IPS DF 6.9 (cell line): Measurements from ENCODE around the gene PDE11A.

Experiments used
- DNase-seq: peaks from one replicate; pipeline ENCODE4 v3.0.0-alpha.2; 2013; ENCODE audit warnings: low read depth, low spot score
- H3K27ac ChIP-seq: one replicate; pipeline ENCODE4 v1.5.1; 2013; ENCODE audit warnings: low read length, control low read depth
- H3K27me3 ChIP-seq: 2 replicates; pipeline ENCODE4 v1.6.1; 2013; ENCODE audit warnings: mild to moderate bottlenecking, low read length; ENCODE audit not compliant: control insufficient read depth, insufficient read depth
- H3K36me3 ChIP-seq: 2 replicates; pipeline ENCODE4 v1.6.1; 2013; ENCODE audit warnings: low read length; ENCODE audit not compliant: control insufficient read depth, insufficient read depth
- H3K4me1 ChIP-seq: 2 replicates; pipeline ENCODE4 v1.6.1; 2013; ENCODE audit warnings: low read length; ENCODE audit not compliant: control insufficient read depth, insufficient read depth
- H3K4me3 ChIP-seq: 2 replicates; pipeline ENCODE4 v1.5.1; 2013; ENCODE audit warnings: mild to moderate bottlenecking, low read length
- H3K9me3 ChIP-seq: 2 replicates; pipeline ENCODE4 v1.6.1; 2013; ENCODE audit warnings: low read length, inconsistent platforms; ENCODE audit not compliant: control insufficient read depth, insufficient read depth
- WGBS: extraction: QIAGEN DNeasy Blood & Tissue Kit; methylation state at CpG from one replicate; pipeline ENCODE4 v1.1.7; 2013; ENCODE audit warnings: mixed read lengths, missing lambda C conversion rate; ENCODE audit not compliant: insufficient read length, insufficient coverage; 5-methylcytosine and 5-hydroxymethylcytosine counted together

The PDE11A gene

DNA sequence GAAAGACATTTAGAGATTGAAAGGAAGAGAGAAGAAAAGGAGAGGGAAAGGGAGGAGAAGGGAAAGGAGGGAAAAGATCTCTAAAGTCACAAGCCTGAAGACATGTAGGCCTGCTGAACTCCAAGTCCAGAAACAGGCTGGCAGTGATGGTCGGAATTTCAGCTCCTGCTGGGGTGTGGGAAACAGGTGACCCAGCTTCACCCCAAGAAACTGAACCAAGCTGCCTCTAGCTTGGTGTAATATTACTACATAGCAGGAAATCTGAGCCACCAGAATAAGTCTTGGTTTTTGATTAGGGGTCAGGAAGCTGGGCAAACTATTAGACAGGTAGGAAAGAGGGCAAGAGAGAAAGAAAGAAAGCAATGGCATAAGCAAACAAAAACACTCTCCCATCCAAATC lies 185.8 kb downstream of the PDE11A start:
- Histone ChIP-seq H3K27ac (no peak overlapping the region), H3K36me3 (no peaks in the 10 kb centered on the region), H3K9me3 (no peaks in the 10 kb centered on the region), H3K4me3 (no peak overlapping the region), H3K4me1 (no peaks in the 10 kb centered on the region; the same call in 1 of the 2 replicates), H3K27me3 (no peaks in the 10 kb centered on the region)
- WGBS: no CpG with 5 or more reads among the region's 1 CpG
- DNase-seq: no peak

DNA sequence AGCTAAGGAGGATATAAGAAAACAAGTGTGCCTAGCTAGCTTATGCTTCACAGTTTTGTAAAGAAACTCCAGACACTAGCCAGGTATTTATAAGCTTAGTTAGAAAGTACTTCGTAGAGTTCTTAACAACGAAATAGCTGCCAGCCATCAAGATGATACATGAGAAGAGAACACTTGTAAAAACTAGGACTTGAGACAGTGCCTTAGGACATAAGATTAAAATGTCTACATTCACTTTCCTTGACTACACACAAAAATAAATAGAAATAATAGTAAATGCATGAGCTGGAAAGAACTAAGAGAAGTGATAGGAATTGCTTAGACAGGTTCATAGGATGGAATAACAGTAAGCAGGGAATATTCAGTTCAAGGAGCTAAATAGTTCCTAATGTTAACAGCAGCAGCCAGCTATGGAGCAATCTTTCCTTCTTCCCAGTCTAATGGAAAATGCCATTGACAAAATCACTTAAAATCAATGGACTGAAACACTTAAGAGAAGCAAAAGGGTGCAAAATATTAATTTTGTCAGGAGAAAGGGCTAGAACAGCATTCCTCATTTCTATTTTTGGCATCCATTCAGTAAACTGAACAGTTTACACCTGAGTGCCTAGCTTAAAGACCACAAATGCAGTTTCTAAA lies 186.6 kb downstream of the PDE11A start:
- no peaks in the 10 kb centered on the region for H3K36me3 ChIP-seq
- no peaks in the 10 kb centered on the region; the same call in 1 of the 2 replicates for H3K4me1 ChIP-seq
- no peak overlapping the region for H3K27ac ChIP-seq
- no peaks in the 10 kb centered on the region for H3K9me3 ChIP-seq
- H3K27me3 ChIP-seq: no peaks in the 10 kb centered on the region
- no CpG with 5 or more reads among the region's 2 CpGs for WGBS
- no peak overlapping the region for H3K4me3 ChIP-seq
- no peak for DNase-seq

DNA sequence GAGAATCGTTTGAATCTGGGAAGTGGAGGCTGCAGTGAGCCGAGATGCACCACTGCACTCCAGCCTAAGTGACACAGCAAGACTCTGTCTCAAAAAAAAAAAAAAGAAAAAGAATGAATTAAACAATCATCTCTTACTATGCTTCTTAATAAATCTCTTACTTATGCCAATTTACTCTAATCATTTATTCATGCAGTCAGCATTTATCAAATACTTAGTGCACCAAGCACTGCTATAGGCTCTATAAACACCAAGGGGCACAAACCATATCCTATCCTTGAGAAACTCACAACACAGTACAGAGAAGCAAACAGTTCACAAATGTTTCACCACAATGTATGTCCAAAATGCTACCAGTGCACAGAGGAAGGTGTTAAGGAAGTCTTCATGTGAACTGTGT lies 189.4 kb downstream of the PDE11A start:
- no peaks in the 10 kb centered on the region for H3K4me1 ChIP-seq

DNA sequence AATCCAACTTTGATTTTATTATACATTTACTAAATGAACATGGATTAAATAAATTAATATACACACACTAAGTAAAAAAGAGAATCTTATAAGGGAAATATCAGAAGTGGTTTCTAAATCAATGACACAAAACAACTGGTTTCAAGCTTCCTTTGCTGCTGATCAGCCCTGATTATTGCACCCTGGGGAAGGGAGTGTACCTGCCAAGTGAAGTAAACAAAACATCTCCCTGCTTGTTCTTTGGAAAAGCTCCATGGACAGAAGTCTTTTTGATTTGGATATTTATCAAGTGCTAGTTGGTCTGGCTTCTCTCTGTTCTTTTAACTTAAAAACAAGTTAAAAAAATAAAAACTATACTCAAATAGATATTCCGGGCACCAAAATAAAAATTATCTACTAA lies 190.1 kb downstream of the PDE11A start:
- Histone ChIP-seq H3K4me1 (no peaks in the 10 kb centered on the region), H3K27me3 (no peaks in the 10 kb centered on the region), H3K27ac (no peak overlapping the region), H3K4me3 (no peak overlapping the region), H3K9me3 (no peaks in the 10 kb centered on the region), H3K36me3 (no peaks in the 10 kb centered on the region)
- WGBS: no CpG with 5 or more reads among the region's 1 CpG
- DNase-seq: no peak

More for the DNA sequence above, 189.4 kb downstream of the PDE11A start:
- no peak overlapping the region for H3K4me3 ChIP-seq
- no peak overlapping the region for H3K27ac ChIP-seq
- H3K27me3 ChIP-seq: no peaks in the 10 kb centered on the region
- no CpG with 5 or more reads among the region's 2 CpGs for WGBS
- no peaks in the 10 kb centered on the region for H3K36me3 ChIP-seq
- no peak for DNase-seq
- no peaks in the 10 kb centered on the region for H3K9me3 ChIP-seq

DNA sequence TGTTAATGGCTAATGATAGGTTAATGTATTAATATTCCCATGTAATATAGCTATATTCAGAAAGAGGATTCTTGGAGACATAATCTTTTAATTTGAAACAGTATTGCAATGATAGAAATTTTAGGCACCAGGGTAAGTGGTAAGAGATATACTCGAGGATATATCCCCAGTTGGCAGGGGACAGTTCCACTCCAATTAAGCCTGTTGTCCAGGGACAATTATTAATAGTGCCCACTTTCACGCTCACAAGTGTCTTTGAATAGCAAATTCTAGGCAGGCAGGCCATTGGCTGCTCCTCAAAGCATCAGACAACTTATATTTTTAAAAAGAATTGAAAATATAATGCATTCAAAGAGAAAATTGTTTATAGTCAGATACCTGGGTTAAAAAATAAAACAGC lies 190.7 kb downstream of the PDE11A start:
- H3K36me3 ChIP-seq: no peaks in the 10 kb centered on the region
- H3K4me3 ChIP-seq: no peak overlapping the region
- WGBS: no CpG with 5 or more reads among the region's 2 CpGs
- no peaks in the 10 kb centered on the region for H3K4me1 ChIP-seq
- H3K9me3 ChIP-seq: no peaks in the 10 kb centered on the region
- no peaks in the 10 kb centered on the region for H3K27me3 ChIP-seq
- no peak for DNase-seq
- H3K27ac ChIP-seq: no peak overlapping the region

DNA sequence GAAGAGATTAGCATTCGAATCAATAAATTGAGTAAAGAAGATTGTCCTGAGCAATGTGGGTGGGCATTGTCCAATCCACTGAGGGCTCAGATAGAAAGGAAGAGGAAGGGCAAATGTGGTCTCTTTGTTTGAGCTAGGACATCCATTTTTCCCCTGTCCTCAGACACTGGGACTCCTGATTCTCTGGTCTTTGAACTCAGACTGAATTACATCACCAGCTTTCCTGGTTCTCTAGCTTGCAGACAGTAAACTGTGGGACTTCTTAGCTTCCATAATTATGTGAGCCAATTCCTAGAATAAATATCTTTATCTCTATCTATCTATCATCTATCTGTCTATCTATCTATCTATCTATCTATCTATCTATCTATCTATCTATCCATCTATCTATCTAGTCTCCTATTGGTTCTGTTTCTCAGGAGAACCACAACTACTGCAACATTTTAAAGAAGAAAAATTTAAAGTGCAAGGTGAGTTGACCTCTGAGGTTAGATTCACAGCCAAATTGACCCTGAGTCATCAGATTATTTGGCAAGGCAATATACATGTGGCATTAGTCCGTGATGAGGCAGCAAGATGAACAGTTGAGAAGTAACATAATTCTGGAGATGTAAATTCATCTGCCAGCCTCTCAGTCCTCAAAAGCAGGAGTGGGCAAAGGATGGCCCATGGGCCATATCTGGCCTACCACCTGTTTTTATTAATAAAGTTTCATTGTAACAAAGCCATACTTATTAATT lies 191.4 kb downstream of the PDE11A start:
- no CpG with 5 or more reads among the region's 2 CpGs for WGBS

DNA sequence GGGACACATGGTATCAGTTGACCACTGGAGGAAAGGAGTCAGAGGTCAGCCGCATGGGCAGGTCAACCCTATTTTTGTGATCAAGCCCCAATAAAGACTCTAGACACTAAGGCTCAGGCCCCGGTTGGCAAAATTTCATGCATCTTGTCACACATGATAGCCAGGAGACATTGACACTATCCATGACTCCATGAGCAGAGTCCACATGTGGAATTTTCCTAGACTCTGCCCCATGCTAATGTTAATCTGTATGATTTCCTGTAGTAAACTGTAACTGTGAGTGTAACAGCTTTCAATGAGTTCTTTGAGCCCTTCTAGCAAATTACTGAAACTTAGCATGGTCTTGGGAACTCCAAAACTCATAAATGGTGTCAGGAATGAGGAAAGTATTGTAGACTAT lies 192.3 kb downstream of the PDE11A start:
- no peaks in the 10 kb centered on the region for H3K27me3 ChIP-seq
- no CpG with 5 or more reads among the region's 2 CpGs for WGBS
- no peak overlapping the region for H3K27ac ChIP-seq
- no peaks in the 10 kb centered on the region for H3K9me3 ChIP-seq
- H3K4me1 ChIP-seq: no peaks in the 10 kb centered on the region
- no peak overlapping the region for H3K4me3 ChIP-seq
- no peaks in the 10 kb centered on the region for H3K36me3 ChIP-seq
- no peak for DNase-seq

More for the DNA sequence above, 191.4 kb downstream of the PDE11A start:
- Histone ChIP-seq H3K9me3 (no peaks in the 10 kb centered on the region), H3K27me3 (no peaks in the 10 kb centered on the region), H3K4me1 (no peaks in the 10 kb centered on the region), H3K36me3 (no peaks in the 10 kb centered on the region), H3K27ac (no peak overlapping the region), H3K4me3 (no peak overlapping the region)
- DNase-seq: no peak

DNA sequence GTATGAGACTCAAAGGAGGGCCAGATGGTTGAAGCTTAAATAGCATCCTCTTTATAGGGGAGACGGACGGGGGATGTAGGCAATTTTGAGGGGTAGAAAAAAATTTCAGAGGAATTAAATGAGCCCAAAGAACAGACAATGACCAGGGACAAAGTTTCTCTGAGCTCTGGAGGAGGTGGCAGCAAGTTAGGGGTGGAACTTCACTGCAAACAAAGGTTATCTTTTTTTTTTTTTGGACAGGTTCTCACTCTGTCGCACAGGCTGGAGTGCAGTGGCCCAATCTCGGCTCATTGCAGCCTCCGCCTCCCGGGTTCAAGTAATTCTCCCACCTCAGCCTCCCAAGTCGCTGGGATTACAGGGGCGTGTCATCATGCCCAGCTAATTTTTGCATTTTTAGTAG lies 195.6 kb downstream of the PDE11A start:
- no peaks in the 10 kb centered on the region for H3K27me3 ChIP-seq

DNA sequence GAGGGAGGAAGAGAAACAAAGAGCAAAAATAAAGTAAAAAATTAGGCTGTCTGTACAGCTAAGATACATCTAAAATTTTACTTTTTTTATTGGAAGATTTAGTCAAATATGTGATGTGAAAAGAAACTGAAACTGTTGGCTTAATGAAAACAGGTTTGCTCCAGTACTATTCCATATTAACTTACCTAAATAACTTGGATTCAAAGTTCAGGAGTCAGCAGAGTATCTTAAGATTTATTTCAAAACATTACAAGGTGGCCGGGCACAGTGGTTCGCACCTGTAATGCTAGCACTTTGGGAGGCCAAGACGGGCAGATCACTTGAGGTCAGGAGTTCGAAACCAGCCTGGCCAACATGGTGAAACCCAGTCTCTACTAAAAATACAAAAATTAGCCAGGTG lies 197.9 kb downstream of the PDE11A start:
- no peaks in the 10 kb centered on the region for H3K4me1 ChIP-seq
- DNase-seq: no peak
- no peak overlapping the region for H3K4me3 ChIP-seq
- no peaks in the 10 kb centered on the region for H3K9me3 ChIP-seq
- H3K27ac ChIP-seq: no peak overlapping the region
- H3K27me3 ChIP-seq: no peaks in the 10 kb centered on the region
- H3K36me3 ChIP-seq: no peaks in the 10 kb centered on the region
- WGBS: no CpG with 5 or more reads among the region's 4 CpGs

More for the DNA sequence above, 195.6 kb downstream of the PDE11A start:
- Histone ChIP-seq H3K9me3 (no peaks in the 10 kb centered on the region), H3K4me1 (no peaks in the 10 kb centered on the region), H3K27ac (no peak overlapping the region), H3K36me3 (no peaks in the 10 kb centered on the region), H3K4me3 (no peak overlapping the region)
- no CpG with 5 or more reads among the region's 8 CpGs for WGBS
- DNase-seq: no peak

DNA sequence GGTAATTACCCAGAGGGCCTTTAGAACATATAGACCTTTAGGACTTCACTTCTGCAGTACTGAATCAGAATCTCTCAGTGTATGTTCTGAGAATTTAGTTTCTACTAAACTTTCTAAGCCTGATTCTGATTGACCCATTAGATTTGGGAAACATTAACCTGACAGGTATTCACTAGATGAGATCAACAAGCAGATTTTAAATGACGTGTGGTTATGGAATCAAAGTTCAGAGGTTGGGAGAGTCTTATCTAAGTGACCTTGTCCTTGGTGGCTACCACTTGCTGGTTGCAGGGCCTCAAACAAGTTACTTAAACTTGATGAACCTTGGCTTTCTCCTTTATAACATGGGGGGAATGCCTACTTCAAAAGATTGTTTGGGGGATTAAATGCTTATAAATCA lies 198.7 kb downstream of the PDE11A start:
- Histone ChIP-seq H3K4me1 (no peaks in the 10 kb centered on the region), H3K4me3 (no peak overlapping the region), H3K36me3 (no peaks in the 10 kb centered on the region), H3K9me3 (no peaks in the 10 kb centered on the region), H3K27ac (no peak overlapping the region), H3K27me3 (no peaks in the 10 kb centered on the region)
- no CpG with 5 or more reads among the region's 1 CpG for WGBS
- no peak for DNase-seq

DNA sequence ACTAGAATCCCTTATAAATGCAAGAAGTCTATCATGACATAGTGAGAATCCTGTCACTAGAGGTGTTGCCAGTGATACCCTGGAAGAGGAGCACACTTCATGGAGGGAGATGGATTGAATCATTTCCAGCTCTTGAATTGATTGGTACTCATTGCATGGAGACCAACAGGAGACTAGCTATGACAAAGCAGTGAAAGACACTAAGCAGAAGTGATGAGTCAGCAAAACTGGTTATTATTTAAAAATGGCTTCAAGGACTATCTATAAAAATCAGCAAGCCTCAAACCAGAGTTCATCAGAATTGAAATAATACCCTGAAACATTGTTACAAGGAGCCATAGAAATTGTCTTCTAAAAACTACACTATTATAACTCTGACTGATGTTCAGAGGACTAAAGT lies 200.3 kb downstream of the PDE11A start:
- no peak for DNase-seq
- H3K27ac ChIP-seq: no peak overlapping the region
- H3K4me1 ChIP-seq: no peaks in the 10 kb centered on the region
- H3K4me3 ChIP-seq: no peak overlapping the region
- H3K36me3 ChIP-seq: no peaks in the 10 kb centered on the region
- no peaks in the 10 kb centered on the region for H3K27me3 ChIP-seq
- no peaks in the 10 kb centered on the region for H3K9me3 ChIP-seq
